Measurements from ENCODE around the gene UBE2Z.
"Not testable (repeated sequence)": the region's sequence is repeated elsewhere in the genome, so short reads cannot be mapped to it uniquely, and the experiment has no call there.

Gene UBE2Z

DNA sequence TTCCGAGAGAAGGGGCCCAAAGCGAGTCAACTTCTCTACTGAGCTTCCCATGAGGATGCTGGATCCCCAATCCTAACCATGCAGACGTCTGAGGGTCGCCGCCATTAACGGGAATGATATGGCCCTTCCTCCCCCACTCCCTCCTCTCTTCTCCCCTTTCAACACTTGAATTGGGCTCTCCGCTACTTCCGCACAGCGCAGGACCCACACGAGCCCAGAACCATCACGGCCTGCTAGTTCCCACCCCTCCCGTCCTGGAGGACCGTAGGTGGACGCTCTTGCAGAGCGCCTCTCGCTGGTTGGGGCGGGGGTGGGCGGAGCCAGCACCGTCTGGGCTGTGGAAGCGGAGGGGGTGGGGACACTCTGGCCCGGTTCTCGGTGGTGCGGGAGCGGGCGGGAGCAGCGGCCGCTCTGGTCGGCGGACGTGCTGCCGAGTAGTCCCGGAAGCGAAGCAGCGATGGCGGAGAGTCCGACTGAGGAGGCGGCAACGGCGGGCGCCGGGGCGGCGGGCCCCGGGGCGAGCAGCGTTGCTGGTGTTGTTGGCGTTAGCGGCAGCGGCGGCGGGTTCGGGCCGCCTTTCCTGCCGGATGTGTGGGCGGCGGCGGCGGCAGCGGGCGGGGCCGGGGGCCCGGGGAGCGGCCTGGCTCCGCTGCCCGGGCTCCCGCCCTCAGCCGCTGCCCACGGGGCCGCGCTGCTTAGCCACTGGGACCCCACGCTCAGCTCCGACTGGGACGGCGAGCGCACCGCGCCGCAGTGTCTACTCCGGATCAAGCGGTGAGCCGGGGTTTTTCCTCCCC is at the start of gene UBE2Z:
Gene UBE2Z, plus strand, starts transcription at position 361 of the 797 bp plus-strand sequence. Its CDS starts 97 bp downstream, at position 458.
- peak; percentile 79 for DNase-seq (ENCODE audit: low read depth)

- no peak for DNase-seq (ENCODE audit: low read depth)
These were observed 48.2 kb upstream of the UBE2Z start for GRCh38 chr17:48860034-48860433.

- DNase-seq (ENCODE audit: low read depth): no peak
These were observed 47.8 kb upstream of the UBE2Z start for GRCh38 chr17:48860456-48860855.

GRCh38 chr17:48868916-48869500 is 39.2 kb upstream of the UBE2Z start:
- DNase-seq (ENCODE audit: low read depth): no peak

GRCh38 chr17:48869821-48870318 is 38.3 kb upstream of the UBE2Z start:
- DNase-seq (ENCODE audit: low read depth): no peak

- no peak for DNase-seq (ENCODE audit: low read depth)
These were observed 37.1 kb upstream of the UBE2Z start for GRCh38 chr17:48871035-48871550.

GRCh38 chr17:48871551-48872351 is 36.5 kb upstream of the UBE2Z start:
- no peak for DNase-seq (ENCODE audit: low read depth)

DNA sequence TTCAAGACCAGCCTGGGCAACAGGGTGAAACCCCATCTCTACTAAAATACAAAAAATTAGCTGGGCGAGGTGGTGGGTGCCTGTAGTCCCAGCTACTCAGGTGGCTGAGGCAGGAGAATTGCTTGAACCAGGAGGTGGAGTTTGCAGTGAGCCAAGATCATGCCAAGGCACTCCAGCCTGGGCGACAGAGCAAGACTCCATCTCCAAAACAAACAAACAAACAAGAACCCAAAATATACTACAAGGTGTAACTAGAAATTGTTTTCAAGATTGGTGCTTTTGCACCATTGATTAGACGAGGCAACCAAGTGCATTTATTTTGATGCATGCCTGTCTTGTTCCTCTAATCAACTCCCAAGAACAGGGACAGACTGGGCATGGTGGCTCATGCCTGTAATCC is 35.8 kb upstream of the UBE2Z start:
- not testable (repeated sequence) for DNase-seq (ENCODE audit: low read depth)

DNA sequence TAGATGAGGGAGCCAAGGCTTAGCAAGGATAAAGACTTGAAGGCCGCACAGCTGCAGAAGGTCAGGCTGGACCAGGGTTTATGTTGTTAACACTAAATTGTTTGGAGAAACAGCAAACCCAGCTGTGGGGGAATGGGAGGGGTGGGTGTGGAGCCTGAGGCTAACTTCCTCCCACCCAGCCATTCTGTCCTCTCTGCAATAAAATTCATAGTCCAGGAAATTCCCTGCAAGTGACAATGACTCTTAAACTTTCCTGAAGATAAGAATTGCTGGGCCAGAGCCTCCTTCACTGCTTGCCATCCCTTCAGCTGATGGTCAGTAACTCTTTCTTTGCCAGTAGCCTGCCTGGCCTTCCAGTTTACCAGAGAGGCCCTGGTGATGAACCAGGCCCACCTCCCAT is 35.0 kb upstream of the UBE2Z start:
- DNase-seq (ENCODE audit: low read depth): no peak

DNA sequence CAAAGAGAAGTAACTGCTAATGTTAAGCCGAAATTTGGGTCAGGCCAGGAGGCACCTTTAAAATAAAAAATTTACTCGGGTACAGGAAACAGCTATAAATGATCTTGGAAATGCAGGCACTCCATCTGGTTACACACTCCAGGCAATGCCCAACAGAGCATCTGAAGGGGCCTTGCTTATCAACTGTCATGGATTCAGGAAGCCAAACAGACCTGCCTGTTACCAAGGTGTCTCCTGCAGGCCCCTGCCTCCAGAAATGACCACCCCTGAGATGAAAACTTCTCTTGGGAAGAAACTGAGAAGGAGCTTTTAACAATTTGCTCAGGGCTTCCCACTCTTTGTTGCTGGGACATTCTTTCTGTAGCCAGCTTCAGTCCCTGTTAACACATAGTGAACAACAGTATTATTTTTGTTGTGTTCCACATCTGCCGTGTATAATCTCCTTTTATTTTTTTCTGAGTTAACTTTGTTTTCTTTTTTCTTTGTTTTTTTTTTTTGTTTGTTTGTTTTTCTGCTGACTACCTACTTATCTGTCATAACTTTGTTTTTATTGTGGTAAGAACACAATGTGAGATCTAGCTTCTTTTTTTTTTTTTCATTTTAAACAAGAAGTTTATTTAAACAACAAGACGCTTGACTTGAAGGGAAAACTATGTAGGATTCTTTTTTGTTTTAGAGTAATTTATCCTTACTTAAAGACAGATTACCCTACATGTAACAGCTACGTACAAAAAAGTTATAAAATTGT is 34.3 kb upstream of the UBE2Z start:
- no peak for DNase-seq (ENCODE audit: low read depth)

- peak; percentile 36 for DNase-seq (ENCODE audit: low read depth)
These were observed 29.0 kb upstream of the UBE2Z start for GRCh38 chr17:48878920-48879898.

DNA sequence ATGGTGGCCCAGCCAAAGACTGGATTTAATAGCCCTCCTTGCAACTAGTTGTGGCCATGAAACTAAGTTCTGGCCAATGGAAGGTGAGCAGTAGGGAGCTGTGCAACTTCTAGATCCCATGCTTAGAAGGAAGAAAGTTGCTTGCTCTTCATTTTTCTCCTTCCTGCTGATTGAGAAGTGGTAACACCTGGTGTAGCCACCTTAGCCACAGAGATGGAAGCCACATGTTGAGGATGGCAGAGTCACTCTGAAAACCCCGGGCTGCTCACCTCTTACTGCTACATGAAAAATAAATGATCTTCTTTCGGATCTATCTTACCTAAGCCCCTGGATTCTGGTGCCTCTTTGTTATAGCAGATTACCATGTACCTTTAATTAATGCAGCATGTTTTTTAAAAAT is 25.9 kb upstream of the UBE2Z start:
- no peak for DNase-seq (ENCODE audit: low read depth)

GRCh38 chr17:48883171-48883570 is 25.0 kb upstream of the UBE2Z start:
- no peak for DNase-seq (ENCODE audit: low read depth)

- no peak for DNase-seq (ENCODE audit: low read depth)
These were observed 18.1 kb upstream of the UBE2Z start for GRCh38 chr17:48890086-48890485.

DNA sequence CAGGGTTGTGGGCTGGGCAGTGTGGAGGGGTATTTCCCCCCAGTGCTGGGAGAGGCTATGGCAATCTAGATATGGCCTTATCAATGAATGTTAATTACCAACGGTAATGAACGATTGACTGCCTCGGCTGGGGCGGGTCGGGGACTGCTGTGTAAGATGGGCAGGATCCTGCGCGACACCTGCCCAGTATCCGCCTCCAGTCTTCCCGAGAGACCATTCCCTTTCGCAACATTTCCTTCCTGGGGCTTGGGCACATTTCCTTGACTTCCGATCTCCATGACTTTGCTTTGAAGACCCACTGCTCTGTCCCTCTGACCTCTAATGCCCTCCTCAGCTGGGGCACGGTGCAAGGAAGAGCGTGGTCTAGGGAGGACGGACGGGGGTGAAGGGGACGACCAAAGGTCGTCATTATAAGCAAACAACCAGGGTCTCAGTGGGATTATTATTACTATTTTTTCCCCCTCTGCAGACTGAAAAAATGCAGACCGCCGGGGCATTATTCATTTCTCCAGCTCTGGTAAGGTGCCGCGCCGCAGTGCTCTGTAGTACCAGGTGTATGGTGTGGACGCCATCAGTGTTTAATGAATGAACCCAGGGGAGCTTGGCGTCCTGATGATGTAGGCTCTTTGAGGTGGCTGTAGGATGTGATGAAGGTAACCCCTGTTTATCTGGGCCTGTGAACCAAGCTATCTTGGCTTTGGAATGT is 15.1 kb upstream of the UBE2Z start:
- no peak for DNase-seq (ENCODE audit: low read depth)

DNA sequence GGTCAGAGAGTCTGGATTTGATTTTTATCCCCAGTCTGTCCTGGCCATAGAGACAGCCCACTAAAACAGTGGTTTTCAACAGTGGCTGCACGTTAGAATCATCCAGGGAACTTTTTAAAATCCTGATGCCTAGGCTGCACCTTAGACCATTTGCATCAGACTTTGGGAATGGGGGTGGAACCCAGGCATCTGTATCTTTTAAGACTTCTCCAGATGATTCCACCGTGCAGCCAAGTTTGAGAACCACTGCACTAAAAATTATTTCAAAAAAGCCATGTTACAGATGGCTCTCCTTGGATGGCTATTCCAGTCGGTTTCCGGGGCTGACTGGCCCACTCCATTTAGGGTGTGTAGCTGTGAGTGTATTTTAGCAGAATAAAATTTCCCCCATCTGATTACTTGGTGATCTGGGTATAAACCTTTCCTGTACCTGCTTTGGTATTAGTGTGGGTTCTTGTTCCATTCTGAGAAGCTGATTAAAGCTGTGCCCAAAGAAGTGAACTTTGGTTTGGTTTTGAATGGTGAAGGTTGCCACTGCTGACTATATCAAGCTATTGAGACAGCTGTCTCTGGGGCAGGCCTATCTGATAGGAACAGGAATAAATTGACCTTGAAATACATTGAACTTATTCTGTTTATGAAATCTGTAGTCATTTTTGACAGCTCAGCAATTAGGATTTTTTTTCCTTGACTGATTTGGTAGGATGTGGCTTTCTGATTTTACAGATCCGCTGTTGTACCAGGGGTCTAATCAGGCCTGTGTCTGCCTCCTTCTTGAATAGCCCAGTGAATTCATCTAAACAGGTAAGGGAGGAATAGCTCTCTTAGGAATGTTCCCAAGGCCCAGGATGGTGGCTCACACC is 14.3 kb upstream of the UBE2Z start:
- DNase-seq (ENCODE audit: low read depth): no peak

DNA sequence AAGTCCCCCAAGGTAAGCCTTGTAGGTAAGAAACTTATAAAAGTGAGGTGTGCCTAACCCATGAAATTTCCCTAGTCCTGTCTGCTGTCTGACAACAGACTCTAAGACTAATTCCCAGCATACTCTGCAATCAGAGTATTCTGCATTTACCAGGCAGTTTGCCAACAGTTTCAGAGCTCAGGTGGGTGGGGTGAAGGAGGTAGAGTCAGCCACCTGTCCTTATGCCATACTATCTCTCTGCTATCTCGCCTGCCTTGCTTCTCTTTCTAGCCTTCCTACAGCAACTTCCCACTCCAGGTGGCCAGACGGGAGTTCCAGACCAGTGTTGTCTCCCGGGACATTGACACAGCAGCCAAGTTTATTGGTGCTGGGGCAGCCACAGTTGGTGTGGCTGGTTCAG is 13.3 kb upstream of the UBE2Z start:
- DNase-seq (ENCODE audit: low read depth): no peak

- DNase-seq (ENCODE audit: low read depth): no peak
These were observed 7.0 kb upstream of the UBE2Z start for GRCh38 chr17:48901241-48901640.

GRCh38 chr17:48903401-48903800 is 4.8 kb upstream of the UBE2Z start:
- no peak for DNase-seq (ENCODE audit: low read depth)
